ENCODE results near the gene ELAVL2. TPM values are rescaled to one million over a fixed set of nuclear protein-coding genes. Genes with fewer than 3 reads are reported as not detected.

Gene ELAVL2
- polyA plus RNA-seq, 2 of the 4 experiments (the other 2 are of a cell fraction): 0.03 to 0.13 TPM

- ChIA-PET POLR2A (no interaction called here), CTCF (no interaction called here)
- H3K27ac ChIP-seq: no peak overlapping the region
- H3K4me2 ChIP-seq: no peak overlapping the region
- FAIRE-seq: no peak
- WGBS (ENCODE audit: missing lambda C conversion rate): 16% methylated on average over 3 of the region's 3 CpGs
- no peak for ATAC-seq
- TF ChIP-seq HEYL (CRISPR knock-in tag; IDR thresholded peaks at IDR 0.05): no peak
- TF ChIP-seq CHD2 (IDR thresholded peaks at IDR 0.05; ENCODE audit: low read length, partially characterized antibody): no peak
- no peak for TF ChIP-seq JUN (IDR thresholded peaks at IDR 0.05)
- no peak for TF ChIP-seq NPAS2 (CRISPR knock-in tag; IDR thresholded peaks at IDR 0.05; ENCODE audit: borderline replicate concordance)
- TF ChIP-seq RNF2 (IDR thresholded peaks at IDR 0.05; ENCODE audit: borderline replicate concordance, low read depth): no peak
- no peak for TF ChIP-seq JUNB (IDR thresholded peaks at IDR 0.05)
- no peak for TF ChIP-seq REST (IDR thresholded peaks at IDR 0.05)
- TF ChIP-seq ZC3H11A (IDR thresholded peaks at IDR 0.05): no peak
- TF ChIP-seq, protein P1, sequence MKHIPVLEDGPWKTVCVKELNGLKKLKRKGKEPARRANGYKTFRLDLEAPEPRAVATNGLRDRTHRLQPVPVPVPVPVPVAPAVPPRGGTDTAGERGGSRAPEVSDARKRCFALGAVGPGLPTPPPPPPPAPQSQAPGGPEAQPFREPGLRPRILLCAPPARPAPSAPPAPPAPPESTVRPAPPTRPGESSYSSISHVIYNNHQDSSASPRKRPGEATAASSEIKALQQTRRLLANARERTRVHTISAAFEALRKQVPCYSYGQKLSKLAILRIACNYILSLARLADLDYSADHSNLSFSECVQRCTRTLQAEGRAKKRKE (CRISPR knock-in tag; IDR thresholded peaks at IDR 0.05; ENCODE audit: low read depth): no peak
- no peak for TF ChIP-seq E2F6 (IDR thresholded peaks at IDR 0.05; ENCODE audit: borderline replicate concordance, low read depth)
- TF ChIP-seq ZNF302 (CRISPR knock-in tag; IDR thresholded peaks at IDR 0.05): no peak
- no peak for TF ChIP-seq HOXB5 (CRISPR knock-in tag; IDR thresholded peaks at IDR 0.05)
- H3K4me1 ChIP-seq: no peaks in the 10 kb centered on the region
- no peaks in the 10 kb centered on the region for H3K9me3 ChIP-seq
- no peak for DNase-seq (ENCODE audit: low read depth in 1 of 2, low spot score in 1 of 2)
- no peak overlapping the region for H3K4me3 ChIP-seq
Measured at GRCh38 chr9:23677446-23677845, 148.6 kb downstream of the ELAVL2 start.

- no peak for TF ChIP-seq ZC3H11A (IDR thresholded peaks at IDR 0.05)
- TF ChIP-seq E2F6 (IDR thresholded peaks at IDR 0.05; ENCODE audit: borderline replicate concordance, low read depth): no peak
- TF ChIP-seq KDM5A (IDR thresholded peaks at IDR 0.05): no peak
- no peak for TF ChIP-seq MAX (IDR thresholded peaks at IDR 0.05)
- TF ChIP-seq EHF (CRISPR knock-in tag; IDR thresholded peaks at IDR 0.05): no peak
- TF ChIP-seq, protein P2, sequence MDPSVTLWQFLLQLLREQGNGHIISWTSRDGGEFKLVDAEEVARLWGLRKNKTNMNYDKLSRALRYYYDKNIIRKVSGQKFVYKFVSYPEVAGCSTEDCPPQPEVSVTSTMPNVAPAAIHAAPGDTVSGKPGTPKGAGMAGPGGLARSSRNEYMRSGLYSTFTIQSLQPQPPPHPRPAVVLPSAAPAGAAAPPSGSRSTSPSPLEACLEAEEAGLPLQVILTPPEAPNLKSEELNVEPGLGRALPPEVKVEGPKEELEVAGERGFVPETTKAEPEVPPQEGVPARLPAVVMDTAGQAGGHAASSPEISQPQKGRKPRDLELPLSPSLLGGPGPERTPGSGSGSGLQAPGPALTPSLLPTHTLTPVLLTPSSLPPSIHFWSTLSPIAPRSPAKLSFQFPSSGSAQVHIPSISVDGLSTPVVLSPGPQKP (IDR thresholded peaks at IDR 0.05; ENCODE audit: low read depth, low read length): no peak
- TF ChIP-seq EHMT2 (IDR thresholded peaks at IDR 0.05; ENCODE audit: low read depth): no peak
- 14% methylated on average over 6 of the region's 6 CpGs for WGBS (ENCODE audit: missing lambda C conversion rate)
- no peak for FAIRE-seq
- no peak overlapping the region for H3K4me3 ChIP-seq
- no peak overlapping the region for H3K27ac ChIP-seq
- no peak for DNase-seq (ENCODE audit: low read depth in 1 of 2, low spot score in 1 of 2)
- no peaks in the 10 kb centered on the region for H3K4me1 ChIP-seq
- ATAC-seq: no peak
- H3K9me3 ChIP-seq: no peaks in the 10 kb centered on the region
- no peak overlapping the region for H3K4me2 ChIP-seq
- ChIA-PET POLR2A (no interaction called here), CTCF (no interaction called here)
Measured at GRCh38 chr9:23674016-23674585, 151.9 kb downstream of the ELAVL2 start.
